Mucosa of gallbladder (tissue), 1 donor: Measurements from ENCODE around the gene RPTOR. TPM values are rescaled to one million over a fixed set of nuclear protein-coding genes. Genes with fewer than 3 reads are reported as not detected.
"Not testable (repeated sequence)": the region's sequence is repeated elsewhere in the genome, so short reads cannot be mapped to it uniquely, and the experiment has no call there.

Source experiments
- DNase-seq: peaks from one replicate; pipeline ENCODE4 v3.0.0-alpha.2; 2020; ENCODE audit warnings: low spot score
- total RNA-seq: library from RNA; stranded (reverse); gene quantifications from one replicate; pipeline ENCODE4 v1.2.1, GENCODE V29; 2021
- donor health status: DM: no; HTN: no; CAD: no.

RPTOR gene, protein sequence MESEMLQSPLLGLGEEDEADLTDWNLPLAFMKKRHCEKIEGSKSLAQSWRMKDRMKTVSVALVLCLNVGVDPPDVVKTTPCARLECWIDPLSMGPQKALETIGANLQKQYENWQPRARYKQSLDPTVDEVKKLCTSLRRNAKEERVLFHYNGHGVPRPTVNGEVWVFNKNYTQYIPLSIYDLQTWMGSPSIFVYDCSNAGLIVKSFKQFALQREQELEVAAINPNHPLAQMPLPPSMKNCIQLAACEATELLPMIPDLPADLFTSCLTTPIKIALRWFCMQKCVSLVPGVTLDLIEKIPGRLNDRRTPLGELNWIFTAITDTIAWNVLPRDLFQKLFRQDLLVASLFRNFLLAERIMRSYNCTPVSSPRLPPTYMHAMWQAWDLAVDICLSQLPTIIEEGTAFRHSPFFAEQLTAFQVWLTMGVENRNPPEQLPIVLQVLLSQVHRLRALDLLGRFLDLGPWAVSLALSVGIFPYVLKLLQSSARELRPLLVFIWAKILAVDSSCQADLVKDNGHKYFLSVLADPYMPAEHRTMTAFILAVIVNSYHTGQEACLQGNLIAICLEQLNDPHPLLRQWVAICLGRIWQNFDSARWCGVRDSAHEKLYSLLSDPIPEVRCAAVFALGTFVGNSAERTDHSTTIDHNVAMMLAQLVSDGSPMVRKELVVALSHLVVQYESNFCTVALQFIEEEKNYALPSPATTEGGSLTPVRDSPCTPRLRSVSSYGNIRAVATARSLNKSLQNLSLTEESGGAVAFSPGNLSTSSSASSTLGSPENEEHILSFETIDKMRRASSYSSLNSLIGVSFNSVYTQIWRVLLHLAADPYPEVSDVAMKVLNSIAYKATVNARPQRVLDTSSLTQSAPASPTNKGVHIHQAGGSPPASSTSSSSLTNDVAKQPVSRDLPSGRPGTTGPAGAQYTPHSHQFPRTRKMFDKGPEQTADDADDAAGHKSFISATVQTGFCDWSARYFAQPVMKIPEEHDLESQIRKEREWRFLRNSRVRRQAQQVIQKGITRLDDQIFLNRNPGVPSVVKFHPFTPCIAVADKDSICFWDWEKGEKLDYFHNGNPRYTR (N-terminal part only)
- 37.5 TPM for total RNA-seq

DNA sequence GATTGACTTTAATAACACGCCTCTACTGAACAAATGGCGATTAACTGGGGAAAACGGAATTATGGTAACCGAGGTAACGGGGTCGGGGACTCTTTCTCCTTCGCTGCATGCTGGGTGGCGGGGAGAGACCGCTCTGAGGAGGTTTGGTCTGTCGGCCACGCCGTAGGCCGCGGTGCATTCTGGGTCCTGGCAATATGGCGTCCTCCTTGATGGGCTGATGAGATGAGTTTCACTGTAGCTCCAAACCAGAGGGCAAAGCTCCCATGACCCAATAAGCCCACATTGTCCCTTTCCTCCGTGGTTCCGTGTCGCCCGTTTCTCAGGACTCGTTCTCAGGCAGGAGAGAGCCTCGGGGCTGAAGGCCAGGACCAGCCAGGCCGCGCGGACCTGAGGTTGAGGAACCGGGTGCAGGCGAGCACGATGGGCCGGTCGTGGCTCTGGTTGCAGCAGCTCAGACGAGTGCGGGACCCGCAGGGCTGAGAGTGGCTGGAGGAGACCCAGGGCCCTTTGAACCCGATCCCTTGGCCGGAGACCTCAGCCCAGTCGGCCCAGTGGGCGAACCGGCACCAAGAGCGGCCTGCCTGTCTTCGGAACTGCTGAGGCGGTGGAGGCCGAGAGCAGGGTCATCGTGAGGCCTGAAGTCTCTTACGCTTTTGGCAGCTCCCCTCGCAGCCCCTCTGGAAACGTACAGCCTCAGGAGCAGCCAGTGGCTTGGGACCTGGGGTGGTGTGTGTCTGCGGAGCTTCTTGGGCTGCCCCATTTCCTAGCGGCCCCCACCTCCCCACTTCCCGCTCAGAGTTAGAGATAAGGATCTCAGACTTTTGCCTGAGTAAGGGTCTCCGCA, at the start of gene RPTOR:
Gene RPTOR, plus strand, starts transcription at position 184 of the 844 bp plus-strand sequence. CDS start 792 bp downstream, outside the sequence.
- DNase-seq, result peak; percentile 93

DNA sequence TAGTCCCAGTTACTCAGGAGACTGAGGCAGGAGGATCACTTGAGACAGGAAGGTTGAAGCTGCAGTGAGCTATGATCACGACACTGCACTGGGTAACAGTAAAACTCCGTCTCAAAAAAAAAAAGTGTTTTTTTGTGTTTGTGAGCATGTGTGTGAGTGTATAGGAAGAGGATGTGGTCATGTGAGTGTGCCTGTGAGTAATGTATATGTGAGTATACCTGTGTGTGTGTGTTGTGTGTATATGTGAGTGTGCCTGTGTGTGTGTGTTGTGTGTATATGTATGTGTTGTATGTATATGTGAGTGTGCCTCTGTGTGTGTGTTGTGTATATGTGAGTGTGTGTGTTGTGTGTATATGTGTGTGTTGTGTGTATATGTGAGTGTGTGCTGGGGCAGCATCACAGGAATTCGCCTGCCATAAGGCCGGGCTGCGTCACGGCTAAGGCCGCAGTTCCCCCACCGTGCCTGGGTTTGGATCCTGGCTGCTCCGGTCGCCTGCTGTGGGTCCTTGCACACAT, 46.9 kb upstream of the RPTOR start:
- DNase-seq, result no peak

- peak; percentile 67 for DNase-seq
These were observed 46.3 kb upstream of the RPTOR start for GRCh38 chr17:80498242-80498919.

DNA sequence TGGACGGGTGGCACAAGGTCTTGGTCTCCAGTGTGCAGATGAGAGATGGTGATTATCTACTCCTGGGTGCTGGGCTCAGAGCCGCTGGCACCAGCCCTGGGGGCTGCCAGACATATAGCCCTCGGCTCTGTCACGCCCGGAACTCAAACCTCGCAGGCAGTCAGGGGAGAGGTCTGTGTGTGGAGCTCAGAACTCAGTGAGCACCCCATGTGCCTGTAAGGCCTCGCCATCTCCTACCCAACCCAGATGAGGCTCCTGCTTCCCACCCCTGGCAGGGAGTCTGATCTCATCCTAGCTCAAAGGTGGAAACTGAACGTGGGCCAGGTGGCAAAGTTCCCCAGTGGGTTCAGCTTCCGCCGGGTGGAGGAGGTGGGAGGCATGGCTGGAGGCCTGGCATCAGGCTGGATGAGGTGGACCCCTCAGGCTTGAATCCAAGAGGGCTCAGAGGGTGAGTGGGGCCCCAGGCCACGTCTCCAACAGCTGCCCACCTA, 45.7 kb upstream of the RPTOR start:
- DNase-seq, result no peak

DNA sequence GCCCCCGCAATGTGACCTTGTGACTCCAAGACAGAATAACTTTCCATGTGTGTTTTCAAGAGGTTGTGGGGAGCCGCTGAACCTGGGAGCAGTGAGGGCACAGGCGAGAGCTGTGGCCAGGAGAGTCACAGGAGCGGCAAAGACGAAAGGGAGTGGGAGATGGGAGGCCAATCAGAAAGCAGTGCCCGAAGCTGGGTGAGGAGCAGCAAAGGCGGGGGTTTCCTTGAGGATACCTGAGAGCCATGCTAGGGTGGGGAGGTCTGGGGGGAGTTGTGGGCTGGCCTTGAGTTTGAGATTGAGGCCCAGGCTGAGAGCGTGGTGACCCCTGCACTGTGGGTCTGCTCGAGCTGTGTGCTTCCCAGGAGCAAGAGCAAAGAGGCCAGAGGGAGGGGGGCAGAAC, 45.1 kb upstream of the RPTOR start:
- DNase-seq, result no peak

DNA sequence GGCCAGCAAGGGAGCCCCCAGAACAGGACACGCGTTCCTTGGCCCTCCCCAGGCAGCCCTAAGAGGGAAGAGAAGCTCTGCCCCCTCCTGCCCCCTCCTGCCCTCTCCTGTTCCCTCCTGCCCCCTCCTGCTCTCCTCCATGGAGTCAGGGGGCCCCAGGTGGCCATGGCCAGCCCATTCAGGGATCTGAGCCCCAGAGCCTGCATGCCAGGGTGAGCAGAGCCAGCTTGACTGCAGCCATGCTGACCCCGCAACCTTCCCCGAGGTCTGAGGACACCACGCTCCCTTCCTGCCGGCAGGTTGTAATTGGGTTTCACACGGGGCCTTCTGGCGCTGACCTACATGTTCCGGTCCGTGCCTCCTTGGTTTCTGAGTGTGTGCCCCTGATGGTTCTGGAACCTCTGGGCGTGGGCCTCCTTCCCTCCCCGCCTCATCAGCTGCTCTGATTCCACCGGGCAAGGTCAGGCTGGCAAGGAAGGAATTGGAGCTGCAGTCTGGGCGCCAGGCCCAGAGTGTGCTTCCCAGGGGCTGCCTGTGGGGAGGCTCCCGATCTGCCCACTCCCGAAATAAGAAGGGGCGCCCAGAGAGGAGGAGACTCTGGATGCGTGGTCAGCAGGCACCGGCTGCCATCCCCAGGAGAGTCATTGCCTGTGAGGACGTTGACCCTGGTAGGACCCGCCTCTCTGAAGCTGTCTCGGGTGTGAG, 44.5 kb upstream of the RPTOR start:
- no peak for DNase-seq

GRCh38 chr17:80501741-80502577, 42.7 kb upstream of the RPTOR start:
- peak; percentile 29 for DNase-seq

DNA sequence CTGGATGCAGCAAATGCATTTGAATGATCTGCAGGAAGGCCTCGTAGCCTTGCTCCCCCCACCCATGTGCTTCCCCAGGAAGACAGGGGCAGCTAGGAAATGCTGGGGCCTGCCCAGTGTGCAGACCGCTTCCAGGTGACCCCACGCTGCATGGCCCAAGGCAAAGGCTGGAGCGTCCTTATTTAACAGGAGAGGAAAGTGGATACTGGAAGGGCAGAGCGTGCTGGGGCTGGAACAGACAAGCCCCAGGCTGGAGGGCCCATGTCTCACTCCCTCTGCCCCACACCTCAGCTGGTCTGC, 42.1 kb upstream of the RPTOR start:
- no peak for DNase-seq

GRCh38 chr17:80503031-80503430, 41.6 kb upstream of the RPTOR start:
- no peak for DNase-seq

DNA sequence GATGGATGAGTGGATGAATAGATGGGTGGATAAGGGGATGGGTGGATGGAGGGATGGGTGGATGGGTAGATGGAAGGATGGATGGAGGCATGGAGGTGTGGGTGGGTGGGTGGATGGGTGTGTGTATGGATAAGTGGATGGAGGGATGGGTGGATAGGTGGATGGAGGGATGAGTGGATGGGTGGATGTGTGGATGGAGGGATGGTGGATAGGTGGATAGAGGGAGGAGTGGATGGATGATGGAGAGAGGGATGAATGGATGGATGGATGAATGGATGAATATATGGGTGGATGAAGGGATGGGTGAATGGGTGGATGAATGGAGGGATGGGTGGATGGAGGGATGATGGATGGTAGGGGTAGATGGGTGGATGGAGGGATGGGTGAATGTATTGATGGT, 40.7 kb upstream of the RPTOR start:
- no peak for DNase-seq

- DNase-seq, result no peak
These were observed 39.8 kb upstream of the RPTOR start for GRCh38 chr17:80504686-80505413.

- DNase-seq, result not testable (repeated sequence)
These were observed 37.5 kb upstream of the RPTOR start for GRCh38 chr17:80507177-80507576.

GRCh38 chr17:80507965-80508364, 36.7 kb upstream of the RPTOR start:
- DNase-seq, result no peak

DNA sequence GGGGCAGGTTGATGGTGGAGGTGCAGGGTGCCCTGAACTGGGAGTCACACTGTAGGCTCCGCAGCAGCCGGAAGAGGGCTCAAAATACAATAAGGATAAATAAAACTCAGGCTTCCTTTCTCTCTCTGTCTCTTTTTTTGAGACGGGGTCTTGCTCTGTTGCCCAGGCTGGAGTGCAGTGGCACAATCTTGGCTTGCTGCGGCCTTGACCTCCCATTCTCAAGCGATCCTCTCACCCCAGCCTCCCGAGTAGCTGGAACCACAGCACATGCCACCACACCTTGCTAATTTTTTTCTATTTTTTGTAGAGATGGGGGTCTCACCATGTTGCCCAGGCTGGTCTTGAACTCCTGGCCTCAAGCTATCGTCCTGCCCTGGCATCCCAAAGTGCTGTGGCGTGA, 35.3 kb upstream of the RPTOR start:
- no peak for DNase-seq

DNA sequence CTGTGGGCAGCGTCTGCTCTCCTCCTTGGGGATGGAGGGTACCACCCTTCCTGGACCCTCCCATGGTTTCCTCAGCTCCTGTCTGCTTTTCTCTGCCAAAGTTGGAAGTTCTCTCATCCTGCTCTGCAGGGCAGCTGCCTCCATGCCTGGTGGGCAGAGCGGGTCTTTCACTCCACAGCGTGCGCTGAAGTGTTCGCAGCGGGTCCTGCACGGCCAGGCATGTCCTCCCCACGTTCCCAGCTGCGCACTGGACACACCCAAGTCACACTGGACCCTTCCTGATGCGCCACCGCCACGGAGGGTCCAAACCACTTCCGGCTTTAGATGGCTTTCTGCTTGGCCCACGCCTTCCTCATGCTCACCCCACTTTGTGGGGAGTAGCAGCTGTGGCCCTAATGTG, 34.5 kb upstream of the RPTOR start:
- no peak for DNase-seq

- DNase-seq, result no peak
These were observed 33.9 kb upstream of the RPTOR start for GRCh38 chr17:80510772-80511171.

GRCh38 chr17:80511222-80512180, 33.1 kb upstream of the RPTOR start:
- no peak for DNase-seq
